K562 (cell line): ENCODE data around the gene CEBPZ. TPM values are rescaled to one million over a fixed set of nuclear protein-coding genes. Genes with fewer than 3 reads are reported as not detected.

Experiments
- ATAC-seq: fragments of 200-7000 bp; cut with Tn5 transposase; 3 replicates; pipeline ENCODE4 v1.9.1; 2020; ENCODE audit warnings: moderate library complexity
- BruUV-seq: library from RNA; stranded (reverse); fragments of 400-500 nt; replicated peaks from 2 replicates; lab custom pipeline; 2021; lab: Mats Ljungman, UMichigan
- CTCF ChIA-PET: fragments of 300-600 bp; formaldehyde crosslinking; extraction: SDS; loops from one replicate; lab custom pipeline; 2021; ENCODE audit warnings: low intra/inter-chr PET ratio; lab: Yijun Ruan, JAX
- POLR2A ChIA-PET: fragments of 300-600, 350-650 bp; sonication (Branson Sonifier 250); formaldehyde crosslinking; extraction: SDS; loops from one replicate; lab custom pipeline; 2021; ENCODE audit warnings: antibody characterized with exemption, inconsistent platforms; lab: Yijun Ruan, JAX
- DNase-seq, 4 experiments: peaks; one replicate each; pipeline versions ENCODE4 v3.0.0 to v3.0.0-alpha.2; 2011 to 2018; ENCODE audit warnings: low spot score in 3 of 4, mixed read lengths in 3 of 4; ENCODE audit errors: extremely low read depth in 1 of 4
- FAIRE-seq: peaks from 2 replicates; lab custom pipeline; 2011; peaks lifted over from hg19 to GRCh38; lab: Jason Lieb, UNC
- H2AFZ ChIP-seq: 2 replicates; pipeline ENCODE4 v1.6.0; 2011; ENCODE audit warnings: low read depth, low read length, control low read depth, inconsistent platforms
- H3K27ac ChIP-seq: fragments of 200-600 bp; 3 replicates; pipeline ENCODE4 v1.8.0; 2011; ENCODE audit warnings: low read depth, mild to moderate bottlenecking, control low read depth, inconsistent platforms, low read length, moderate library complexity, mixed read lengths; ENCODE audit errors: extremely low read depth
- H3K27me3 ChIP-seq, 2 experiments: fragments of 300-600 bp in 1 of 2; 2 replicates in 1 of 2; 3 replicates in 1 of 2; pipeline versions ENCODE4 v1.6.0 to v1.8.0; 2011; ENCODE audit warnings: inconsistent platforms in 2 of 2, low read length in 2 of 2, mild to moderate bottlenecking in 1 of 2, mixed read lengths in 1 of 2, moderate library complexity in 1 of 2; ENCODE audit not compliant: control insufficient read depth in 2 of 2, insufficient read depth in 2 of 2
- H3K36me3 ChIP-seq: fragments of 300-600 bp; 3 replicates; pipeline ENCODE4 v1.8.0; 2011; ENCODE audit warnings: mild to moderate bottlenecking, low read length, inconsistent platforms; ENCODE audit not compliant: control insufficient read depth, insufficient read depth
- H3K4me1 ChIP-seq, 2 experiments: fragments of 200-600 bp in 1 of 2; replicated peaks in 1 of 2; 2 replicates in 1 of 2; 3 replicates in 1 of 2; pipeline versions ENCODE4 v1.5.1 to v1.8.0; 2011; ENCODE audit warnings: inconsistent platforms in 2 of 2, low read length in 2 of 2, mild to moderate bottlenecking in 1 of 2, mixed read lengths in 1 of 2, moderate library complexity in 1 of 2; ENCODE audit not compliant: control insufficient read depth in 2 of 2, insufficient read depth in 2 of 2
- H3K4me2 ChIP-seq: 2 replicates; pipeline ENCODE4 v1.6.1; 2011; ENCODE audit warnings: low read length, control low read depth, inconsistent platforms, mixed read lengths; ENCODE audit not compliant: insufficient read depth
- H3K4me3 ChIP-seq: fragments of 200-600 bp; sonication (generic), shearing (Covaris generic); 2 replicates; pipeline ENCODE4 v1.5.1; 2016; ENCODE audit warnings: control low read depth, inconsistent platforms
- H3K79me2 ChIP-seq: fragments of 200-600 bp; 3 replicates; pipeline ENCODE4 v1.8.0; 2011; ENCODE audit warnings: low read length, inconsistent platforms; ENCODE audit not compliant: control insufficient read depth, insufficient read depth
- H3K9ac ChIP-seq, 2 experiments: 2 replicates each; pipeline versions ENCODE4 v1.6.0 to v1.6.1; 2011; ENCODE audit warnings: low read depth in 2 of 2, low read length in 2 of 2, control low read depth in 1 of 2, inconsistent platforms in 1 of 2, mild to moderate bottlenecking in 1 of 2, mixed read lengths in 1 of 2; ENCODE audit not compliant: insufficient read depth in 1 of 2
- H3K9me1 ChIP-seq: one replicate; pipeline ENCODE4 v1.6.0; 2011; ENCODE audit warnings: inconsistent platforms, mild to moderate bottlenecking, low read length, moderate library complexity; ENCODE audit not compliant: control insufficient read depth, insufficient read depth
- H3K9me3 ChIP-seq: replicated peaks from 2 replicates; pipeline ENCODE4 v1.5.1; 2011; ENCODE audit warnings: low read depth, low read length, inconsistent platforms; ENCODE audit not compliant: control insufficient read depth, insufficient read depth
- H4K20me1 ChIP-seq: replicated peaks from 2 replicates; pipeline ENCODE4 v1.6.1; 2011; ENCODE audit warnings: low read length, inconsistent platforms, mixed read lengths; ENCODE audit not compliant: control insufficient read depth, insufficient read depth
- BRCA1 ChIP-seq, 2 experiments: fragments of 450-650 bp in 1 of 2; sonication (generic) in 1 of 2; formaldehyde crosslinking in 1 of 2; IDR thresholded peaks; 2 replicates each; pipeline versions ENCODE4 v1.5.0 to v1.6.1; 2017 to 2020; ENCODE audit warnings: mild to moderate bottlenecking in 1 of 2, missing genetic modification reagents in 1 of 2
- C11orf30 ChIP-seq: fragments of 450-650 bp; IDR thresholded peaks from 2 replicates; pipeline ENCODE4 v1.6.1; 2016; ENCODE audit warnings: low read depth, mild to moderate bottlenecking
- CBFA2T2 ChIP-seq: fragments of 450-650 bp; conservative IDR thresholded peaks from 2 replicates; pipeline ENCODE4 v1.6.1; 2017; ENCODE audit warnings: mild to moderate bottlenecking
- CBX2 ChIP-seq: fragments of 200-600 bp; sonication (generic); IDR thresholded peaks from one replicate; pipeline ENCODE4 v1.6.1; 2012; ENCODE audit warnings: mild to moderate bottlenecking, low read length, inconsistent platforms; ENCODE audit not compliant: insufficient read depth, poor library complexity, severe bottlenecking
- CBX5 ChIP-seq: IDR thresholded peaks from 2 replicates; pipeline ENCODE4 v1.6.1; 2014; ENCODE audit warnings: low read depth, borderline replicate concordance
- L3MBTL2 ChIP-seq: fragments of 450-650 bp; IDR thresholded peaks from 2 replicates; pipeline ENCODE4 v1.6.1; 2016; ENCODE audit warnings: mild to moderate bottlenecking, moderate library complexity
- ZNF75A ChIP-seq: fragments of 450-650 bp; formaldehyde crosslinking; IDR thresholded peaks from 2 replicates; pipeline ENCODE4 v1.4.0; 2020; ENCODE audit warnings: mild to moderate bottlenecking
- WGBS: fragments of 100-300 bp; shearing (Covaris generic); methylation state at CpG from one replicate; pipeline ENCODE4 v1.1.6; 2016; ENCODE audit warnings: low coverage, mixed read lengths; ENCODE audit not compliant: insufficient coverage; ENCODE audit errors: missing lambda C conversion rate; 5-methylcytosine and 5-hydroxymethylcytosine counted together
- in situ Hi-C: fragments of 300-500 bp; cut with MboI; formaldehyde crosslinking; loops from 4 replicates; pipeline ENCODE4 v1.15.0; 2018; ENCODE audit warnings: inconsistent platforms, mixed read lengths
- intact Hi-C: fragments of 100-400 bp; cut with micrococcal nuclease; formaldehyde crosslinking; loops from 2 replicates; pipeline ENCODE4 v1.14.2; 2022
- polyA plus RNA-seq, 8 experiments: library from polyadenylated mRNA; depleted of rRNA in 4 of 8; stranded (reverse) in 5 of 8; unstranded in 3 of 8; fragments of >200 nt; fragmentation: Nextera tagmentation in 2 of 8; fragmentation: Illumina TruSeq in 1 of 8; extraction: Ambion mirVana in 2 of 8; extraction: Trizol in 1 of 8; gene quantifications; 2 replicates each; pipeline versions ENCODE4 v1.2.1 to v1.2.3, GENCODE V29; 2011 to 2014; ENCODE audit warnings: inconsistent platforms in 1 of 8, missing spikeins in 1 of 8
- total RNA-seq, 7 experiments: library from RNA; depleted of rRNA in 6 of 7; stranded (reverse); fragments of >200 nt in 6 of 7; fragmentation: Illumina TruSeq in 2 of 7; extraction: Trizol in 2 of 7; gene quantifications; 2 replicates each; pipeline versions ENCODE4 v1.2.1 to v1.2.3, GENCODE V29; 2011 to 2021; ENCODE audit warnings: low replicate concordance in 1 of 7

CEBPZ gene
- total and polyA plus RNA-seq, 9 of the 15 experiments (the other 6 are each of a cell fraction or from before 2014, with no cell fraction given) = 49.7 to 160 (median 82.8) TPM

- Histone ChIP-seq H3K27me3 (no peaks in the 10 kb centered on the region), H4K20me1 (no peaks in the 10 kb centered on the region), H3K9me1 (no peaks in the 10 kb centered on the region), H3K4me3 (no peak overlapping the region), H3K9me3 (peaks cover 13% of the 10 kb centered on the region), H2AFZ (no peak overlapping the region), H3K4me2 (no peak overlapping the region), H3K36me3 (peaks cover 79% of the 10 kb centered on the region), H3K4me1 (peaks cover 3 to 10% of the 10 kb centered on the region in 2 experiments; a peak in 3 of 5 replicates), H3K79me2 (peaks cover 72% of the 10 kb centered on the region), H3K9ac (no peak overlapping the region), H3K27ac (peak overlapping the region; percentile 46; the same call in 1 of the 3 replicates)
- no TSS peak for BruUV-seq
- intact Hi-C loops (no loop called here), in situ Hi-C loops (no loop called here)
- 92% methylated on average over 1 of the region's 1 CpG for WGBS
- CTCF ChIA-PET = no interaction called here
- TF ChIP-seq C11orf30 = no peak
- TF ChIP-seq CBX2 = no peak
- no peak for TF ChIP-seq BRCA1 (IDR thresholded peaks at IDR 0.05)
- no peak for TF ChIP-seq BRCA1 (CRISPR knock-in tag; IDR thresholded peaks at IDR 0.05)
- TF ChIP-seq CBX5 = no peak
- no peak for TF ChIP-seq ZNF75A
- no peak for TF ChIP-seq CBFA2T2
- TF ChIP-seq L3MBTL2 = no peak
- ATAC-seq (no peak), FAIRE-seq (no peak), DNase-seq (peak in 2 of 4 experiments; percentile 14 to 23)
- POLR2A ChIA-PET = interaction anchor here (0.7 to 1.7 kb wide), 6 partner anchors 8 to 21 kb away, joined by 3 to 8 read pairs (median 4); no protein-coding TSS in a partner anchor
These were observed 29.6 kb downstream of the CEBPZ start for GRCh38 chr2:37201766-37202165.
